ENCODE measurements around the gene ASB18.

Gene ASB18

GRCh38 chr2:236173036-236173728 lies 91.0 kb downstream of the ASB18 start:
- DNase-seq = no peak

GRCh38 chr2:236172255-236173035 lies 91.8 kb downstream of the ASB18 start:
- DNase-seq = no peak

- DNase-seq = no peak
Measured at GRCh38 chr2:236171680-236172254, 92.4 kb downstream of the ASB18 start.

- DNase-seq = no peak
Measured at GRCh38 chr2:236171181-236171679, 93.0 kb downstream of the ASB18 start.

GRCh38 chr2:236170590-236171165 lies 93.5 kb downstream of the ASB18 start:
- no peak for DNase-seq

- DNase-seq = no peak
Measured at GRCh38 chr2:236169741-236170589, 94.2 kb downstream of the ASB18 start.

GRCh38 chr2:236169151-236169721 lies 95.0 kb downstream of the ASB18 start:
- DNase-seq = no peak

GRCh38 chr2:236168110-236169080 lies 95.8 kb downstream of the ASB18 start, which contains the start of gene GBX2:
GBX2 (minus strand) TSS chr2:236168386; CDS start chr2:236167971, 415 bp downstream.
- peak; percentile 66 for DNase-seq

- DNase-seq = no peak
Measured at GRCh38 chr2:236167297-236168109, 96.7 kb downstream of the ASB18 start.

GRCh38 chr2:236166796-236167296 lies 97.4 kb downstream of the ASB18 start:
- DNase-seq = no peak

- no peak for DNase-seq
Measured at GRCh38 chr2:236165842-236166795, 98.1 kb downstream of the ASB18 start.

- no peak for DNase-seq
Measured at GRCh38 chr2:236164925-236165841, 99.0 kb downstream of the ASB18 start.

GRCh38 chr2:236164201-236164924 lies 99.8 kb downstream of the ASB18 start:
- no peak for DNase-seq

- DNase-seq = no peak
Measured at GRCh38 chr2:236163471-236164200, 100.6 kb downstream of the ASB18 start.

GRCh38 chr2:236162882-236163470 lies 101.2 kb downstream of the ASB18 start:
- DNase-seq = no peak
